Liver (tissue), 9 donors: ENCODE measurements around the gene MALAT1. TPM values are rescaled to one million over a fixed set of nuclear protein-coding genes. Genes with fewer than 3 reads are reported as not detected.

Experiments used
- DNase-seq: peaks from one replicate; pipeline ENCODE4 v3.0.0-alpha.2; 2017; ENCODE audit warnings: low spot score
- H3K27ac ChIP-seq, 2 donors: one replicate each; pipeline ENCODE4 v1.7.0; 2013; ENCODE audit warnings: inconsistent platforms in 2 of 2, low read length in 2 of 2, control low read depth in 1 of 2, low read depth in 1 of 2, mild to moderate bottlenecking in 1 of 2
- H3K27me3 ChIP-seq, 4 donors: one replicate each; pipeline versions ENCODE4 v1.6.1 to v1.7.0; 2013; ENCODE audit warnings: low read length in 3 of 4, inconsistent platforms in 1 of 4, mild to moderate bottlenecking in 1 of 4, moderate library complexity in 1 of 4; ENCODE audit not compliant: control insufficient read depth in 4 of 4, insufficient read depth in 4 of 4
- H3K36me3 ChIP-seq, 4 donors: one replicate each; pipeline versions ENCODE4 v1.6.1 to v1.7.0; 2013; ENCODE audit warnings: low read length in 3 of 4, mild to moderate bottlenecking in 3 of 4, low read depth in 1 of 4, moderate library complexity in 1 of 4; ENCODE audit not compliant: control insufficient read depth in 4 of 4, insufficient read depth in 3 of 4
- H3K4me1 ChIP-seq, 4 donors: one replicate each; pipeline versions ENCODE4 v1.6.1 to v1.7.0; 2013; ENCODE audit warnings: low read length in 3 of 4, mild to moderate bottlenecking in 3 of 4, moderate library complexity in 1 of 4; ENCODE audit not compliant: control insufficient read depth in 4 of 4, insufficient read depth in 4 of 4
- H3K4me3 ChIP-seq, 3 donors: one replicate each; pipeline versions ENCODE4 v1.6.1 to v1.7.0; 2013; ENCODE audit warnings: low read length in 3 of 3, control low read depth in 1 of 3, low read depth in 1 of 3, mild to moderate bottlenecking in 1 of 3
- H3K9ac ChIP-seq, 2 donors: one replicate each; pipeline ENCODE4 v1.7.0; 2013; ENCODE audit warnings: low read length in 2 of 2, mild to moderate bottlenecking in 2 of 2, moderate library complexity in 2 of 2, control low read depth in 1 of 2, low read depth in 1 of 2
- H3K9me3 ChIP-seq, 4 donors: one replicate each; pipeline versions ENCODE4 v1.6.1 to v1.7.0; 2013; ENCODE audit warnings: low read length in 3 of 4; ENCODE audit not compliant: control insufficient read depth in 4 of 4
- EGR1 ChIP-seq, 2 donors: IDR thresholded peaks; 2 replicates each; pipeline ENCODE4 v1.6.1; 2016 to 2018; ENCODE audit warnings: antibody characterized with exemption in 2 of 2, low read depth in 2 of 2
- FOXA1 ChIP-seq: IDR thresholded peaks from 2 replicates; pipeline ENCODE4 v1.6.1; 2016; ENCODE audit warnings: antibody characterized with exemption
- FOXA2 ChIP-seq: IDR thresholded peaks from 2 replicates; pipeline ENCODE4 v1.6.1; 2016; ENCODE audit warnings: antibody characterized with exemption
- GABPA ChIP-seq, 2 donors: IDR thresholded peaks in 1 of 2; conservative IDR thresholded peaks in 1 of 2; 2 replicates each; pipeline ENCODE4 v1.6.1; 2016; ENCODE audit warnings: antibody characterized with exemption in 2 of 2, mild to moderate bottlenecking in 1 of 2, moderate library complexity in 1 of 2
- HNF4A ChIP-seq, 2 donors: conservative IDR thresholded peaks; 2 replicates each; pipeline ENCODE4 v1.6.1; 2016; ENCODE audit warnings: antibody characterized with exemption in 2 of 2, mild to moderate bottlenecking in 2 of 2
- HNF4G ChIP-seq: IDR thresholded peaks from 2 replicates; pipeline ENCODE4 v1.6.1; 2016; ENCODE audit warnings: antibody characterized with exemption
- JUND ChIP-seq, 2 donors: IDR thresholded peaks; 2 replicates each; pipeline ENCODE4 v1.6.1; 2016; ENCODE audit warnings: antibody characterized with exemption in 2 of 2
- NR2F2 ChIP-seq: IDR thresholded peaks from 2 replicates; pipeline ENCODE4 v1.6.1; 2016; ENCODE audit warnings: antibody characterized with exemption
- RAD21 ChIP-seq, 2 donors: IDR thresholded peaks; 2 replicates each; pipeline ENCODE4 v1.6.1; 2016; ENCODE audit warnings: antibody characterized with exemption in 2 of 2, mild to moderate bottlenecking in 2 of 2
- RXRA ChIP-seq, 2 donors: IDR thresholded peaks; 2 replicates each; pipeline ENCODE4 v1.6.1; 2017 to 2018; ENCODE audit warnings: antibody characterized with exemption in 2 of 2, mild to moderate bottlenecking in 1 of 2
- SP1 ChIP-seq: IDR thresholded peaks from 2 replicates; pipeline ENCODE4 v1.6.1; 2018; ENCODE audit warnings: antibody characterized with exemption, mild to moderate bottlenecking
- TAF1 ChIP-seq: conservative IDR thresholded peaks from 2 replicates; pipeline ENCODE4 v1.6.1; 2016; ENCODE audit warnings: antibody characterized with exemption, mild to moderate bottlenecking
- YY1 ChIP-seq: IDR thresholded peaks from 2 replicates; pipeline ENCODE4 v1.6.1; 2016; ENCODE audit warnings: antibody characterized with exemption, mild to moderate bottlenecking
- WGBS: extraction: QIAGEN DNeasy Blood & Tissue Kit; methylation state at CpG from one replicate; pipeline ENCODE4 v1.1.7; 2013; 5-methylcytosine and 5-hydroxymethylcytosine counted together
- polyA plus RNA-seq, 2 donors: library from polyadenylated mRNA; stranded (reverse) in 1 of 2; unstranded in 1 of 2; fragments of 200-250 nt in 1 of 2; fragments of >200 nt in 1 of 2; fragmentation: Nextera tagmentation in 1 of 2; extraction: Ambion mirVana in 1 of 2; gene quantifications; one replicate each; pipeline versions ENCODE4 v1.2.1 to v1.2.3, GENCODE V29; 2013 to 2015
- total RNA-seq, 2 donors: library from RNA; depleted of rRNA; stranded (reverse); fragments of >200 nt; gene quantifications; one replicate each; pipeline ENCODE4 v1.2.3, GENCODE V29; 2014
- TF ChIP-seq, protein P1 (sequence below): IDR thresholded peaks from 2 replicates; pipeline ENCODE4 v1.6.1; 2016; ENCODE audit warnings: antibody characterized with exemption, mild to moderate bottlenecking
- TF ChIP-seq, protein P2 (sequence below): IDR thresholded peaks from 2 replicates; pipeline ENCODE4 v1.6.1; 2016; ENCODE audit warnings: antibody characterized with exemption
- TF ChIP-seq, protein P3 (sequence below): fragments of 150-350 bp; IDR thresholded peaks from 2 replicates; pipeline ENCODE4 v1.5.1; 2017; ENCODE audit warnings: improper control_type of control experiment, low read depth, low read length; ENCODE audit not compliant: missing input control
- TF ChIP-seq, protein P4 (sequence below): IDR thresholded peaks from 2 replicates; pipeline ENCODE4 v1.6.1; 2016; ENCODE audit warnings: antibody characterized with exemption
- TF ChIP-seq, protein P5 (sequence below): IDR thresholded peaks from 2 replicates; pipeline ENCODE4 v1.6.1; 2016; ENCODE audit warnings: antibody characterized with exemption
- donor health status: healthy.
- donor health status: healthy.
- donor health status: healthy.
- donor health status: healthy.
- donor health status: healthy.

MALAT1 gene
- total and polyA plus RNA-seq, 4 donors: 11.9 to 8,306 (median 3,778) TPM

DNA sequence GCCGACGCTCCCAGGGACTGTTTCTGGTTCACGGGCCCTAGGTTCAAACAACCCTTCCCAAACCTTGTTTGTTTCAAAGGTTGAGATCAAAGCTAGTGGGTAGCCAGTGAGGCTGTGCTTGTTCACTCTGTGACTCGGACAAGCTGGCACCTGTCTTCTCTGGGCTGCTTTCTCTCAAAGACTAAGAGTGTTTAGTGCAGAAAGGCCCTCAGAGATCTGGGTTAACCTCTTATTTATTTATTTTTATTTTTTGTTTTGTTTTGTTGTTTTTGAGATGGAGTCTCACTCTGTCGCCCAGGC lies 13.0 kb upstream of the MALAT1 start:
- H3K9me3 ChIP-seq: no peaks in the 10 kb centered on the region
- DNase-seq: no peak
- peaks cover 6 to 24% (median 15%) of the 10 kb centered on the region in 4 donors for H3K4me1 ChIP-seq
- 80% methylated on average over 5 of the region's 5 CpGs for WGBS
- H3K9ac ChIP-seq: no peak overlapping the region
- H3K36me3 ChIP-seq: no peaks in the 10 kb centered on the region
- no peaks in the 10 kb centered on the region for H3K27me3 ChIP-seq
- no peak overlapping the region for H3K4me3 ChIP-seq
- H3K27ac ChIP-seq: peak overlapping the region; percentile 31 to 44
- TF ChIP-seq HNF4A (conservative IDR thresholded peaks at IDR 0.05) (no peak), RXRA (IDR thresholded peaks at IDR 0.05) (no peak), SP1 (no peak), NR2F2 (no peak), HNF4G (no peak), YY1 (no peak), RAD21 (IDR thresholded peaks at IDR 0.05) (no peak), FOXA2 (no peak), GABPA (IDR thresholded peaks at IDR 0.05 in 1 of 2, conservative IDR thresholded peaks at IDR 0.05 in 1 of 2) (no peak), EGR1 (IDR thresholded peaks at IDR 0.05; ENCODE audit: low read depth in 2 of 2) (no peak), TAF1 (no peak), FOXA1 (no peak), JUND (IDR thresholded peaks at IDR 0.05) (no peak)
- TF ChIP-seq, protein P1, sequence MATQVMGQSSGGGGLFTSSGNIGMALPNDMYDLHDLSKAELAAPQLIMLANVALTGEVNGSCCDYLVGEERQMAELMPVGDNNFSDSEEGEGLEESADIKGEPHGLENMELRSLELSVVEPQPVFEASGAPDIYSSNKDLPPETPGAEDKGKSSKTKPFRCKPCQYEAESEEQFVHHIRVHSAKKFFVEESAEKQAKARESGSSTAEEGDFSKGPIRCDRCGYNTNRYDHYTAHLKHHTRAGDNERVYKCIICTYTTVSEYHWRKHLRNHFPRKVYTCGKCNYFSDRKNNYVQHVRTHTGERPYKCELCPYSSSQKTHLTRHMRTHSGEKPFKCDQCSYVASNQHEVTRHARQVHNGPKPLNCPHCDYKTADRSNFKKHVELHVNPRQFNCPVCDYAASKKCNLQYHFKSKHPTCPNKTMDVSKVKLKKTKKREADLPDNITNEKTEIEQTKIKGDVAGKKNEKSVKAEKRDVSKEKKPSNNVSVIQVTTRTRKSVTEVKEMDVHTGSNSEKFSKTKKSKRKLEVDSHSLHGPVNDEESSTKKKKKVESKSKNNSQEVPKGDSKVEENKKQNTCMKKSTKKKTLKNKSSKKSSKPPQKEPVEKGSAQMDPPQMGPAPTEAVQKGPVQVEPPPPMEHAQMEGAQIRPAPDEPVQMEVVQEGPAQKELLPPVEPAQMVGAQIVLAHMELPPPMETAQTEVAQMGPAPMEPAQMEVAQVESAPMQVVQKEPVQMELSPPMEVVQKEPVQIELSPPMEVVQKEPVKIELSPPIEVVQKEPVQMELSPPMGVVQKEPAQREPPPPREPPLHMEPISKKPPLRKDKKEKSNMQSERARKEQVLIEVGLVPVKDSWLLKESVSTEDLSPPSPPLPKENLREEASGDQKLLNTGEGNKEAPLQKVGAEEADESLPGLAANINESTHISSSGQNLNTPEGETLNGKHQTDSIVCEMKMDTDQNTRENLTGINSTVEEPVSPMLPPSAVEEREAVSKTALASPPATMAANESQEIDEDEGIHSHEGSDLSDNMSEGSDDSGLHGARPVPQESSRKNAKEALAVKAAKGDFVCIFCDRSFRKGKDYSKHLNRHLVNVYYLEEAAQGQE: no peak
- TF ChIP-seq, protein P2, sequence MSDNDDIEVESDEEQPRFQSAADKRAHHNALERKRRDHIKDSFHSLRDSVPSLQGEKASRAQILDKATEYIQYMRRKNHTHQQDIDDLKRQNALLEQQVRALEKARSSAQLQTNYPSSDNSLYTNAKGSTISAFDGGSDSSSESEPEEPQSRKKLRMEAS: no peak
- TF ChIP-seq, protein P3, sequence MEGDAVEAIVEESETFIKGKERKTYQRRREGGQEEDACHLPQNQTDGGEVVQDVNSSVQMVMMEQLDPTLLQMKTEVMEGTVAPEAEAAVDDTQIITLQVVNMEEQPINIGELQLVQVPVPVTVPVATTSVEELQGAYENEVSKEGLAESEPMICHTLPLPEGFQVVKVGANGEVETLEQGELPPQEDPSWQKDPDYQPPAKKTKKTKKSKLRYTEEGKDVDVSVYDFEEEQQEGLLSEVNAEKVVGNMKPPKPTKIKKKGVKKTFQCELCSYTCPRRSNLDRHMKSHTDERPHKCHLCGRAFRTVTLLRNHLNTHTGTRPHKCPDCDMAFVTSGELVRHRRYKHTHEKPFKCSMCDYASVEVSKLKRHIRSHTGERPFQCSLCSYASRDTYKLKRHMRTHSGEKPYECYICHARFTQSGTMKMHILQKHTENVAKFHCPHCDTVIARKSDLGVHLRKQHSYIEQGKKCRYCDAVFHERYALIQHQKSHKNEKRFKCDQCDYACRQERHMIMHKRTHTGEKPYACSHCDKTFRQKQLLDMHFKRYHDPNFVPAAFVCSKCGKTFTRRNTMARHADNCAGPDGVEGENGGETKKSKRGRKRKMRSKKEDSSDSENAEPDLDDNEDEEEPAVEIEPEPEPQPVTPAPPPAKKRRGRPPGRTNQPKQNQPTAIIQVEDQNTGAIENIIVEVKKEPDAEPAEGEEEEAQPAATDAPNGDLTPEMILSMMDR: no peak

DNA sequence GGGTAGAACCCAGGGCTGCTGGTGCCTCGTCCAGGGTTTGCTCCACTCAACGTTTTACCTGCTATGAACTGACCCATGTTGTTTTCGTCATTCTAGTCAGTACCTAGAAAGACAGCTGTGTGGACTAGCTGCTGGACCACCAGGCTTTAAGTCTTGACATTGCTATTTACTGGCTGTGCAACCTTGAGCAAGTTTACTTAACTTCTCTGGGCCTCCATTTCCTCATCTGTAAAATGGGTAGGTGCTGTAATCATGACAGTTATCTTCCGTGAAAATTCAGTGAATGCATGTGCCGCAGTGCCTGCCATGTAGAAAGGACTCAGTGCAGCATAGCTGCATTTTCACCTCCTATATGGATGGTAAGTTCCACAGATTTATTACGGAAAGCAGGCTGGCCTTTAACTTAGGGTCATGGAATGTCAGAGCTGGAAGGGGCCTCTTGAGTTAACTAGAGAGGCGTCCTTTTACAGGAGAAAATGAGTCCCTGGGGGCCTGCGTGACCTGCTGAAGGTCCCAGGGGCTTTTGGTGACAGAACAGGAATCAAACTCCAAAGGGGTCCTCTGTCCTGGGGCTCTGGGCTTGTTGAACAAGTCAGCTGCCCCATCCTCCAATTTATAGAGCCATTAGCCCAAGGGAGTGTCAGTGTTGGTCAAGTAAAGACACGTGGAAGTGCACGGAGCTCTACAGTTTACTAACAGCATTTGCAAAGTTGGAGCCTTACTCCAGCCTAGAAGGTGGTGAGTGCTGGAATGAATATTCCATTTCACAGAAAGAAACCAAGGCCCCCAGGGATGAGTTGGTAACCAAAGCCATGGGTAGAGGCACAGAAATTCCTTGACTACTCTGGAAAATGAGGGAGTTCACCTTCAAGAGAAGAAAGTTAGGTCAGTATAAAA lies 12.0 kb upstream of the MALAT1 start:
- peaks cover 6 to 33% (median 15%) of the 10 kb centered on the region in 4 donors for H3K4me1 ChIP-seq
- 90% methylated on average over 10 of the region's 10 CpGs for WGBS

More for the DNA sequence above, 12.0 kb upstream of the MALAT1 start:
- Histone ChIP-seq H3K27me3 (no peaks in the 10 kb centered on the region), H3K36me3 (no peaks in the 10 kb centered on the region), H3K27ac (peak overlapping the region; percentile 89 to 97), H3K4me3 (no peak overlapping the region), H3K9ac (no peak overlapping the region), H3K9me3 (no peaks in the 10 kb centered on the region)
- no peak for TF ChIP-seq GABPA (IDR thresholded peaks at IDR 0.05 in 1 of 2, conservative IDR thresholded peaks at IDR 0.05 in 1 of 2)
- no peak for TF ChIP-seq JUND (IDR thresholded peaks at IDR 0.05)
- TF ChIP-seq TAF1: no peak
- no peak for TF ChIP-seq HNF4G
- TF ChIP-seq FOXA1: no peak
- TF ChIP-seq NR2F2: no peak
- TF ChIP-seq FOXA2: no peak
- TF ChIP-seq EGR1 (IDR thresholded peaks at IDR 0.05; ENCODE audit: low read depth in 2 of 2): no peak
- TF ChIP-seq, protein P4, sequence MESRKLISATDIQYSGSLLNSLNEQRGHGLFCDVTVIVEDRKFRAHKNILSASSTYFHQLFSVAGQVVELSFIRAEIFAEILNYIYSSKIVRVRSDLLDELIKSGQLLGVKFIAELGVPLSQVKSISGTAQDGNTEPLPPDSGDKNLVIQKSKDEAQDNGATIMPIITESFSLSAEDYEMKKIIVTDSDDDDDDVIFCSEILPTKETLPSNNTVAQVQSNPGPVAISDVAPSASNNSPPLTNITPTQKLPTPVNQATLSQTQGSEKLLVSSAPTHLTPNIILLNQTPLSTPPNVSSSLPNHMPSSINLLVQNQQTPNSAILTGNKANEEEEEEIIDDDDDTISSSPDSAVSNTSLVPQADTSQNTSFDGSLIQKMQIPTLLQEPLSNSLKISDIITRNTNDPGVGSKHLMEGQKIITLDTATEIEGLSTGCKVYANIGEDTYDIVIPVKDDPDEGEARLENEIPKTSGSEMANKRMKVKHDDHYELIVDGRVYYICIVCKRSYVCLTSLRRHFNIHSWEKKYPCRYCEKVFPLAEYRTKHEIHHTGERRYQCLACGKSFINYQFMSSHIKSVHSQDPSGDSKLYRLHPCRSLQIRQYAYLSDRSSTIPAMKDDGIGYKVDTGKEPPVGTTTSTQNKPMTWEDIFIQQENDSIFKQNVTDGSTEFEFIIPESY: no peak
- TF ChIP-seq, protein P5, sequence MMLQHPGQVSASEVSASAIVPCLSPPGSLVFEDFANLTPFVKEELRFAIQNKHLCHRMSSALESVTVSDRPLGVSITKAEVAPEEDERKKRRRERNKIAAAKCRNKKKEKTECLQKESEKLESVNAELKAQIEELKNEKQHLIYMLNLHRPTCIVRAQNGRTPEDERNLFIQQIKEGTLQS: no peak
- no peak for TF ChIP-seq RXRA (IDR thresholded peaks at IDR 0.05)
- no peak for TF ChIP-seq RAD21 (IDR thresholded peaks at IDR 0.05)
- TF ChIP-seq SP1: no peak
- TF ChIP-seq, protein P3: no peak
- DNase-seq: no peak
